ENCODE measurements around the gene NRXN3.

The NRXN3 gene

GRCh38 chr14:79254069-79254775 is 1084.0 kb downstream of the NRXN3 start:
- H3K79me2 ChIP-seq (ENCODE audit: insufficient read depth, low read length): no peaks in the 10 kb centered on the region
- H2AFZ ChIP-seq (ENCODE audit: low read length): no peak overlapping the region
- H3K4me2 ChIP-seq (ENCODE audit: low read length): no peak overlapping the region
- H3K9me2 ChIP-seq (ENCODE audit: low read depth, low read length): no peaks in the 10 kb centered on the region
- H3K4me1 ChIP-seq (ENCODE audit: insufficient read depth, low read length, severe bottlenecking): no peaks in the 10 kb centered on the region
- TF ChIP-seq EZH2 (IDR thresholded peaks at IDR 0.05; ENCODE audit: borderline replicate concordance, low read length) (no peak), CTCF (IDR thresholded peaks at IDR 0.05; ENCODE audit: low read length) (no peak)
- H3K4me3 ChIP-seq (ENCODE audit: low read depth, low read length, poor library complexity, severe bottlenecking): no peak overlapping the region
- H3F3A ChIP-seq (ENCODE audit: insufficient read depth, low read length): no peaks in the 10 kb centered on the region
- no peak overlapping the region for H3K27ac ChIP-seq (ENCODE audit: low read depth, low read length, poor library complexity, severe bottlenecking)
- no peaks in the 10 kb centered on the region for H3K27me3 ChIP-seq (ENCODE audit: insufficient read depth, low read length)
- H3K9me3 ChIP-seq (ENCODE audit: low read length): no peaks in the 10 kb centered on the region
- H4K20me1 ChIP-seq (ENCODE audit: insufficient read depth, low read length): no peaks in the 10 kb centered on the region
- no peak overlapping the region for H3K9ac ChIP-seq (ENCODE audit: low read length)
- no peaks in the 10 kb centered on the region for H3K36me3 ChIP-seq (ENCODE audit: insufficient read depth, low read length)

- Histone ChIP-seq H2AFZ (ENCODE audit: low read length) (no peak overlapping the region), H3K4me1 (ENCODE audit: insufficient read depth, low read length, severe bottlenecking) (no peaks in the 10 kb centered on the region), H3K4me2 (ENCODE audit: low read length) (no peak overlapping the region), H3K4me3 (ENCODE audit: low read depth, low read length, poor library complexity, severe bottlenecking) (no peak overlapping the region), H3K27me3 (ENCODE audit: insufficient read depth, low read length) (no peaks in the 10 kb centered on the region), H3K36me3 (ENCODE audit: insufficient read depth, low read length) (no peaks in the 10 kb centered on the region), H3K9me2 (ENCODE audit: low read depth, low read length) (no peaks in the 10 kb centered on the region), H3K79me2 (ENCODE audit: insufficient read depth, low read length) (no peaks in the 10 kb centered on the region), H3F3A (ENCODE audit: insufficient read depth, low read length) (no peaks in the 10 kb centered on the region), H3K9me3 (ENCODE audit: low read length) (no peaks in the 10 kb centered on the region), H4K20me1 (ENCODE audit: insufficient read depth, low read length) (no peaks in the 10 kb centered on the region), H3K27ac (ENCODE audit: low read depth, low read length, poor library complexity, severe bottlenecking) (no peak overlapping the region), H3K9ac (ENCODE audit: low read length) (no peak overlapping the region)
- peak; percentile 14; the same call in 1 of the 2 replicates for TF ChIP-seq CTCF (IDR thresholded peaks at IDR 0.05; ENCODE audit: low read length)
- no peak for TF ChIP-seq EZH2 (IDR thresholded peaks at IDR 0.05; ENCODE audit: borderline replicate concordance, low read length)
Measured at GRCh38 chr14:79256380-79256779, 1086.2 kb downstream of the NRXN3 start.

- H3K9me2 ChIP-seq (ENCODE audit: low read depth, low read length): no peaks in the 10 kb centered on the region
- H3F3A ChIP-seq (ENCODE audit: insufficient read depth, low read length): no peaks in the 10 kb centered on the region
- H3K27me3 ChIP-seq (ENCODE audit: insufficient read depth, low read length): no peaks in the 10 kb centered on the region
- no peak overlapping the region for H3K4me3 ChIP-seq (ENCODE audit: low read depth, low read length, poor library complexity, severe bottlenecking)
- no peaks in the 10 kb centered on the region for H4K20me1 ChIP-seq (ENCODE audit: insufficient read depth, low read length)
- no peak overlapping the region for H3K9ac ChIP-seq (ENCODE audit: low read length)
- H3K36me3 ChIP-seq (ENCODE audit: insufficient read depth, low read length): no peaks in the 10 kb centered on the region
- H3K27ac ChIP-seq (ENCODE audit: low read depth, low read length, poor library complexity, severe bottlenecking): no peak overlapping the region
- TF ChIP-seq EZH2 (IDR thresholded peaks at IDR 0.05; ENCODE audit: borderline replicate concordance, low read length): no peak
- TF ChIP-seq CTCF (IDR thresholded peaks at IDR 0.05; ENCODE audit: low read length): no peak
- no peak overlapping the region for H3K4me2 ChIP-seq (ENCODE audit: low read length)
- H3K4me1 ChIP-seq (ENCODE audit: insufficient read depth, low read length, severe bottlenecking): no peaks in the 10 kb centered on the region
- H2AFZ ChIP-seq (ENCODE audit: low read length): no peak overlapping the region
- no peaks in the 10 kb centered on the region for H3K79me2 ChIP-seq (ENCODE audit: insufficient read depth, low read length)
- no peaks in the 10 kb centered on the region for H3K9me3 ChIP-seq (ENCODE audit: low read length)
Measured at GRCh38 chr14:79260406-79260805, 1090.2 kb downstream of the NRXN3 start.

Data from OCI-LY1 (cell line).